Epithelial cell of esophagus (primary cell): ENCODE results near the gene RRAGD.

Source experiments
- DNase-seq: peaks from one replicate; pipeline ENCODE4 v3.0.0; 2010; ENCODE audit warnings: low read depth
- H3K4me3 ChIP-seq: 2 replicates; pipeline ENCODE4 v1.5.1; 2011; ENCODE audit warnings: mild to moderate bottlenecking, low read length, control low read depth
- CTCF ChIP-seq: IDR thresholded peaks from 2 replicates; pipeline ENCODE4 v1.5.1; 2011; ENCODE audit warnings: low read depth, mild to moderate bottlenecking, low read length, control low read depth, inconsistent platforms; ENCODE audit not compliant: insufficient read depth; ENCODE audit errors: missing control alignments

The RRAGD gene

DNA sequence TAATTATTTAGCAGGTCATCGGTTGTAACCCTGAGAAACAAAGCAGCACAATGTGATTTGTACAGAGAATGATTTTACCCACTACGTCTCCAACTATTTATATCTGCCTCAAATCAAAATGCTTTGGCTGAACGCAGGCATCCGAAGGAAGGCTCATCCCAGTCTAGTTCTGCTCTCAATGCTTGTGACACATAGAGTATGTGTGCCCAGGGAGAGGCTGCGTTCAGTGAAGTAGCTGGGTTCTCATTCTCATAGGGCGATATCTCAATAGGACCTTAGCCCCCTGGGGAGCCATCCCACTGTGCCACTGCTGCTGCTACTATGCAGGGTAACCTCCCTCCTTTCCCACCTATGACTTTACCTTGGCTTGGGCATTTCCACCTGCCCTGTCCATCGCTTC lies 97.4 kb downstream of the RRAGD start:
- H3K4me3 ChIP-seq, result no peak overlapping the region
- TF ChIP-seq CTCF, result no peak
- no peak for DNase-seq
